Activated CD8-positive, alpha-beta memory T cell treated with anti-CD3 and anti-CD28 coated beads for 4 hours (primary cell): ENCODE data around the gene GPR173.

ENCODE experiments used
- DNase-seq, 2 donors: peaks; one replicate each; pipeline ENCODE4 v3.0.0-alpha.2; 2020; ENCODE audit warnings: low read depth in 2 of 2

GPR173 gene

DNA sequence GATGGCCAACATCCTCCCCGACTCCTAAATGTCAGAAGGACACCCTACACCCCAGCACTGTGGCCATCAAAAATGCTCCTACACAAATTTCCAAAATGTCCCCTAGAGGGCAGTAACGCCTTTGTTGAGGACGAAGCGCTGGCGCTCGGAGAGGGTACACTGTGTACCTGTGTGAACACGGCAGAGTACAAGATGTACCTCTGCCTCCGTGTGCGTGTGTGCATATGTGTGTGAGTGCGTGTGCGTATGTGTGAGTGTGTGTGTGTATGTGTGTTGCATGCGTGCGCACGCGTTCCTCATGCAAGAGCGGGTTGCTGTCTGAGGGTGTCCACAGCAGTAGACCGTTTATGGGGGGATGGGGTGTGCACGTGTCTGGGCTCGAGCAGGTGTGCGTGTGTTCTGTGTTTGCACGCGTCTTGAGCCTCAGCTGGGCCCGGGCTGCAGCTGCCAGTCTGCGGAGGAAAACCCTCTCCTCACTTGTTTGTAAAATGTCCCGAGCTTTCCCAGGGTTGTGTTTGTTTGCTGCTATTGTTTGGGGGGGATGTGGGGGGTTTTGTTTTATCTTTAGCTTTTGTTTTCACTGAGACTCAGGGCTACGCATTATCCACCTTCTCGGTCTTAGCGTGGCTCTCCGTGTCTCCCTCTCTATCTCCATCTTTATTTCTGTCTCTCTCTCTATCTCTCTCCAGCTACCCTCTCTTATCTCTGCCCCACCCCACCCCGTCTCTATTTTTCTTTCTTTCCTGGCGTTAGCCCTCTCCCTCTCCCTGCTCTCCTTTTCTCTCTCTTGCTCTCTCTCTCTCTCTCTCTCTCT is 23.2 kb downstream of the GPR173 start:
- peak in 1 of 2 donors; percentile 40 for DNase-seq

DNA sequence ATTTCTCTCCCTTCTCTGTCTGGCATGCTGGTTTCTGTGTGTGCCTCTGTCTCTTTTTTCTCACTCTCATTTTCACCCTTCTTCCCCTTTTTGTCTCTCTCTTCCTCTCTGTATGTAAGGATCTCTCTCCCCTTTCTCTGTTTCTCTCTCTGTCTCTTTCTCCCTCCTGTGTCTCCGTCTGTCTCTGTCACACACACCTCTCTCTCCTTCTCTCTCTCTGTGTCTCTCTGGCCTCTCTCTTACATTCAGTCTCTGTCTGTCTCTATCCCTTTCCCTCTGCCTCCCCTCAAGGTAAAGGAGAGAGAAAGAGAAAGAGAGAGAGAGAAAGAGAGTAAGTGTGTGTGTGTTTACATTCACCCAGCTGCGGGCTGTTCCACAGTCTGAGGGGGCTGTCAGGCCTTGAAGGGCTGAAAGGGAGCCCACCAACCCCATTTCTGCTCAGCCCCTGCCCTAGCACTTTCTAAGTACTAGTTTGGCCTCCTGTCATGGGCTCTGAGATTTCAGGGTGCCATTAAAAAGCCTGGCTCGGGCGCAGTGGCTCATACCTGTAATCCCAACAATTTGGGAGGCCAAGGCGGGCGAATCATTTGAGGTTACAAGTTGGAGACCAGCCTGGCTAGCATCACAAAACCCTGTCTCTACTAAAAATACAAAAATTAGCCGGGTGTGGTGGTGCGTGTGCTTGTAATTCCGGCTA is 24.0 kb downstream of the GPR173 start:
- no peak for DNase-seq

DNA sequence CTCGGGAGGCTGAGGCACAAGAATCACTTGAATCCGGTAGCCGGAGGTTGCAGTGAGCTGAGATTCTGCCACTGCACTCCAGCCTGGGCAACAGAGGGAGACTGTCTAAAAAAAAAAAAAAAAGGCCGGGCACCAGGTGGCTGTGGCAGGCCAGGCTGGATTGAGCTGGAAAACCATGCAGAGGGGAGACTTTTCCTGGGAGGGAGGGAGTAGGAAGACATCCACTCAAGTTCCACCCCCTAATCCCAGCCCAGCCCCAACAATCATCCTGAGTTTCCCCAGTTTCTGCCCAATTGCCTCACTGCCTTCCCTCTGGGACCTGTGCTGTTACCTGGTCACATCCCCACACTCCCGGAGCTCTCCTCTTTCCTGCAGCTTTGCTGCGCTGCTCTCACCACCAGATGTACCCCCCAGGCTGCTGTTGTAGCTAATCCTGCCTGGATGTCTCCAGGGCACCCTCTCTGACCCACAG is 24.6 kb downstream of the GPR173 start:
- no peak for DNase-seq

DNA sequence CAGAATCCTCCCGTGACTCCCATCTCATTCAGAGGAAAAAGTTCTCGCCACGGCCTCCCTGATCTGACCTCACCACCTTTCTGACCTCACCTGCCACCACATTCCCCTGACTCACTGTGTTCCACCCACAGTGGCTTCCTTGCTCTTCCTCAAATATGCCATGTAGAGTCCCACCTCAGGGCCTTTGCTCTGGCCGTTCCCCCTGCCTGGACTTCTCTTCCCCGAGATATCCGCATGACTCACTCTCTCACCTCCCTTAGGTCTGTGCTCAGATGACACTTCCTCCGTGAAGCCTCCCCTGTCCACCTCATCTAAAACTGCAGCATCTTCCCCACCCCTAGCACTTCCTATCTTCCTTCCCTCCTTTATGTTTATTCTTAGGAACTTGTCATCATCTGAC is 26.4 kb downstream of the GPR173 start:
- DNase-seq, result no peak

DNA sequence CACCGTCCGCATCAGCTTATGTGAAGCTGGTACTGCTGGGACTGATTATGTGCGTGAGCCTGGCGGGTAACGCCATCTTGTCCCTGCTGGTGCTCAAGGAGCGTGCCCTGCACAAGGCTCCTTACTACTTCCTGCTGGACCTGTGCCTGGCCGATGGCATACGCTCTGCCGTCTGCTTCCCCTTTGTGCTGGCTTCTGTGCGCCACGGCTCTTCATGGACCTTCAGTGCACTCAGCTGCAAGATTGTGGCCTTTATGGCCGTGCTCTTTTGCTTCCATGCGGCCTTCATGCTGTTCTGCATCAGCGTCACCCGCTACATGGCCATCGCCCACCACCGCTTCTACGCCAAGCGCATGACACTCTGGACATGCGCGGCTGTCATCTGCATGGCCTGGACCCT is 28.1 kb downstream of the GPR173 start:
- no peak for DNase-seq

DNA sequence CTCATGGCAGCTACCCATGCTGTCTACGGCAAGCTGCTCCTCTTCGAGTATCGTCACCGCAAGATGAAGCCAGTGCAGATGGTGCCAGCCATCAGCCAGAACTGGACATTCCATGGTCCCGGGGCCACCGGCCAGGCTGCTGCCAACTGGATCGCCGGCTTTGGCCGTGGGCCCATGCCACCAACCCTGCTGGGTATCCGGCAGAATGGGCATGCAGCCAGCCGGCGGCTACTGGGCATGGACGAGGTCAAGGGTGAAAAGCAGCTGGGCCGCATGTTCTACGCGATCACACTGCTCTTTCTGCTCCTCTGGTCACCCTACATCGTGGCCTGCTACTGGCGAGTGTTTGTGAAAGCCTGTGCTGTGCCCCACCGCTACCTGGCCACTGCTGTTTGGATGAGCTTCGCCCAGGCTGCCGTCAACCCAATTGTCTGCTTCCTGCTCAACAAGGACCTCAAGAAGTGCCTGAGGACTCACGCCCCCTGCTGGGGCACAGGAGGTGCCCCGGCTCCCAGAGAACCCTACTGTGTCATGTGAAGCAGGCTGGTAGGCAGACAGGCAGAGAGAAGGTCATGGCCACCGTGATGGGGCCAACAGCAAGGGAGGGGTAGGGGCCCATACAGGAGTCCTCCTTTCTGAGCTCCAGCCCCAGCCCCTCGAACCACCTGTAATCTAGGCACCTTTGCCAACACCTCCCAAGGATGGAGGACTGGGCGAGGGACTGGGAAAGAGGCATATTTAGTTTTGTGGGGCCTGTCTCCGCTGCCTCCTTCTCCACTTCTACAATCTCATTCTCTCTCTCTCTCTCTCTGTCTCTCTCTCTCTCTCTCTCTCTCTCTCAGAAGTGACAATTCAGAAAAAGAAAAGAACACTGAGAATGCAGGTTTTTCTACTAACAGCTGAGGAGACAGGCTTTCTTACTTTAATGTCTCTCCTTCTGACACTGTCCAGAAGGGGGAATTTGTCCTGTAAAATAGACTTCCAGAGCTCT is 28.9 kb downstream of the GPR173 start:
- DNase-seq, result no peak

DNA sequence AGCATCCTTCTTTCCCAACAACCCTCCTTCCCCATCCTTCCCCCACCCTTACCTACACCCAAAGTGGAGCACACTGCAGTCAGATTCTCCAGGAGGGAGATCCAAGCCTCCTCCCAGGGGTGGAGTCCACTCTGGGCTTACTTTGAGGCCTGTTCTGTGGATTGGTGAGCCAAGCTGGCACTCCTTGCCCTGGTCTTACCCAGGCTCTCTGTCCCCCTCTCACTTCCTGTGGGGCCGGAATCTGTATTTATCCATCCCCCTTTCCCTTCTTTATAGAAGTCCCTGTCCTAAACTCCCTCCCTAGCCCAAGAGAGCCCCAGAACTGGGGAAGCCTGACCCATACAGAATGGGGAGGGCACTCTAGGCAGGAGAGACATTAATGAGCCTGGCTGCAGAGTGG is 30.4 kb downstream of the GPR173 start:
- DNase-seq, result no peak

DNA sequence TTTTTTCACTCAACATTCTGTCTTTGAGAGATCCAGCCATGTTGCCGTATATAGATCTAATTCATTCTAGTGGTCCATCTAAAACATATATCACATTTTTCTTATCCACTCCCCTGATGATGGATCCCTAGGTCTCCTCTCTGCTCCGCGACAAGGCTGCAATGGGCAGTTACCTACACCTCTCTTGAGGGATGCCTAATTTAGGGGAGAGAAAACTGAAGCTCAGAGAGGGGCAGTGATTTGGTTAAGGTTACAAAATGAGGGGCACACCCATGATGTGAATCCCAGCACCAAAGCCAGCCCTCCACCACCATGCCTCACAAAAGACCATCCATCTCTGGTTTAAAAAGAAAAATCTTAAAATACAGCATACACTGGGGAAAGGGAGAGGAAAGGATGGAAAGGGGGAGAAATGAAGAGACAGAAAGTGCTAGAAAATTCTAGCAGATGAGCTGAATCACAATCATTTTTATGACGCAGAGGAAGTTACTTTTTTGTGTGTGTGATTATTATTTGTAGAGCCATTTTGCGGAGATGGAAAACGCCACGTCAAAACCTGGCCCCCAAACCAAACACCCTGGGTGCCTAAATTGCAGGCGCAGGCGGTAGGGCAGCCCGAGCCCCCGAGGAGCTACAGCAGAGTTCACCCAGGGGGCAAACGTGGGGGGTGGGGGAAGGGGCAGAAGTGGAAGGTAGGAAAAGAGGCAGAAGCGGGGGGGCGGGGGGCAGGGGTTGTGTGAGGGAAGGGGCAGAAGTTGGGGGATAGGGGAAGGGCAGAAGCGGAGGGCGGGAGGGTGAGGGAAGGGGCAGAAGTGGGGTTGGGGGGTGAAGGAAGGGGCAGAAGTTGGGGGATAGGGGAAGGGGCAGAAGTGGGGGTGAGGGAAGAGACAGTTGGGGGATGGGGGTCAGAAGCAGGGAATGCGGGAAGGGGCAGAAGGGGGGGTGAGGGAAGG is 32.3 kb downstream of the GPR173 start:
- DNase-seq, result no peak

DNA sequence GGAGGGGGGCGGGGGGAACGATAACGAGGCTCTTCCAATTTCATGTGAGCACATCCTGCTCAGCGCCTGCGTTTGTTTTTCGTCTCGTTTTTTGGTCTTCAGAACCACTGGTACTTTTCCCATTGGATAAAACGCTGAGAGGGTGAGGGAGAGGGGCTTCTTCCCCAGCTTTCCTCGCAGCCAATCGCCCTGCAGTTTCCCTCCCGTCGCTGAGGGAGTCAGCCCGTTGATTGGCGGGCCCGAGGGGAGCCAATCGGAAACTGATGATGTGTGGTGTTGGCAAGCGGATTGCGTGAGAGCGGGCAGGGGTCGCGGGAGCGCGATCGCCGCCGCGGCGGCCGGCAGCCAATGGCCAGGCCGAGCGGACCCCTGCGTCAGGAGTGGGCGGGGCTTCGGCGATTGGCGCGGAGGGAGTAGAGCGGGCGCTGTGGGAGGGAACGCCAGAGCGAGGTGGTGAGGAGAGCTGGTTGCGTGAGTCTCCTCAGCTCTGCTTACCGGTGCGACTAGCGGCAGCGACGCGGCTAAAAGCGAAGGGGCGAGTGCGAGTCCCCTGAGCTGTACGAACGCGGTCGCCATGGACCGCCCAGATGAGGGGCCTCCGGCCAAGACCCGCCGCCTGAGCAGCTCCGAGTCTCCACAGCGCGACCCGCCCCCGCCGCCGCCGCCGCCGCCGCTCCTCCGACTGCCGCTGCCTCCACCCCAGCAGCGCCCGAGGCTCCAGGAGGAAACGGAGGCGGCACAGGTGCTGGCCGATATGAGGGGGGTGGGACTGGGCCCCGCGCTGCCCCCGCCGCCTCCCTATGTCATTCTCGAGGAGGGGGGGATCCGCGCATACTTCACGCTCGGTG is 33.6 kb downstream of the GPR173 start, which contains the start of gene TSPYL2:
TSPYL2 (plus strand) TSS at position 443 of the 848 bp plus-strand sequence; CDS start at position 575, 132 bp downstream.
- DNase-seq, result peak; percentile 80 to 90

DNA sequence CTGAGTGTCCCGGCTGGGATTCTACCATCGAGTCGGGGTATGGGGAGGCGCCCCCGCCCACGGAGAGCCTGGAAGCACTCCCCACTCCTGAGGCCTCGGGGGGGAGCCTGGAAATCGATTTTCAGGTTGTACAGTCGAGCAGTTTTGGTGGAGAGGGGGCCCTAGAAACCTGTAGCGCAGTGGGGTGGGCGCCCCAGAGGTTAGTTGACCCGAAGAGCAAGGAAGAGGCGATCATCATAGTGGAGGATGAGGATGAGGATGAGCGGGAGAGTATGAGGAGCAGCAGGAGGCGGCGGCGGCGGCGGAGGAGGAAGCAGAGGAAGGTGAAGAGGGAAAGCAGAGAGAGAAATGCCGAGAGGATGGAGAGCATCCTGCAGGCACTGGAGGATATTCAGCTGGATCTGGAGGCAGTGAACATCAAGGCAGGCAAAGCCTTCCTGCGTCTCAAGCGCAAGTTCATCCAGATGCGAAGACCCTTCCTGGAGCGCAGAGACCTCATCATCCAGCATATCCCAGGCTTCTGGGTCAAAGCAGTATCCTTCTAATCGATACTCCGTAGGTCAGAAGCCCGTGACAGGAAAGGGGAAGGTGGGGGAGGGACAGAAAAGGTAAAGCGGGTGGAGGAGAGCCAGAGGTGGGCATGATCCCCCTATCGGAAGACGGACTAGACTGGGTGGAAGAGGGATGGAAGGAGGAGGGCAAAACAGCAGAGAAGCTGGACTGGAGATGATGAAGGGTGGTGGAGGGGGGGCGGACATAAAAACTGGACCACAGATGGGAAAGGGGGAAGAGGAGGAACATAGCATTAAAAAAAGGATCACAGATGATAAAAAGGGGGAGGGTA is 34.4 kb downstream of the GPR173 start:
- no peak for DNase-seq

DNA sequence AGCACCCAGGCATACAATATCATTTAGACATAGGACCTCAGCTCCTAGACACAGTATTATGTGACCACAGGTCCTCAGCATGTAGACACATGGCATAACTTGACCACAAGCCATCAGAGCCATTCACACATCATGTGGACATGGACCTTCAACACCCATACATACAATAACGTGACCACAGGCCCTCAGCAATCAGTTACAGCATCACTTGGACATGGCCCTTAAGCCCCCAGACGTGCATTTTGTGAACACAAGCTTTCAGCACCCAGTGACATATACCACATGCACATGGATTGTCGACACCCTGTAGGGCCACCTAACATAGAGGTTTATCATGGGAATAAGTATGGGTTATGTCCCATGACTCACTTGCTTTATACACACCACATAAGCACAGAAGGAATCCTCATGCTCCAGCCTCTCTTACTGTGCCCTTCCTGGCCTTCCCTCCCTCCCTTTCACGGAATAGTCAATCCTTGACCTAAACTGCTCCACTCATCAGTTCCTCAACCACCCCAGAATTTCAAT is 35.5 kb downstream of the GPR173 start:
- no peak for DNase-seq

DNA sequence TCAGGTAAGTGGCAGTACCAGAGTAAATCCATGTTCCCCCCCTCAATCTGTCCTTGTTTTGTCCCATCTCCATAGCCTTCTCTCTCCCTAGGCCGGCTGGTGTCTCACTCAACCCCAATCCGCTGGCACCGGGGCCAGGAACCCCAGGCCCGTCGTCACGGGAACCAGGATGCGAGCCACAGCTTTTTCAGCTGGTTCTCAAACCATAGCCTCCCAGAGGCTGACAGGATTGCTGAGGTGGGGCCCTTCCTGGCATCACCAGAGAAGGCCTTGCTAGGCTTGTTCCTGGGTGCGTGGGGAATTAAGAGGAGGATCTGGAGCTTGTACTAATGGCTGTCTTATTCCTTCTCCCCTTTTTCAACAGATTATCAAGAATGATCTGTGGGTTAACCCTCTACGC is 36.3 kb downstream of the GPR173 start:
- no peak for DNase-seq

DNA sequence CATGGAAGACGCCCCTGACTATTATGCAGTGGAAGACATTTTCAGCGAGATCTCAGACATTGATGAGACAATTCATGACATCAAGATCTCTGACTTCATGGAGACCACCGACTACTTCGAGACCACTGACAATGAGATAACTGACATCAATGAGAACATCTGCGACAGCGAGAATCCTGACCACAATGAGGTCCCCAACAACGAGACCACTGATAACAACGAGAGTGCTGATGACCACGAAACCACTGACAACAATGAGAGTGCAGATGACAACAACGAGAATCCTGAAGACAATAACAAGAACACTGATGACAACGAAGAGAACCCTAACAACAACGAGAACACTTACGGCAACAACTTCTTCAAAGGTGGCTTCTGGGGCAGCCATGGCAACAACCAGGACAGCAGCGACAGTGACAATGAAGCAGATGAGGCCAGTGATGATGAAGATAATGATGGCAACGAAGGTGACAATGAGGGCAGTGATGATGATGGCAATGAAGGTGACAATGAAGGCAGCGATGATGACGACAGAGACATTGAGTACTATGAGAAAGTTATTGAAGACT is 37.2 kb downstream of the GPR173 start:
- DNase-seq, result no peak

DNA sequence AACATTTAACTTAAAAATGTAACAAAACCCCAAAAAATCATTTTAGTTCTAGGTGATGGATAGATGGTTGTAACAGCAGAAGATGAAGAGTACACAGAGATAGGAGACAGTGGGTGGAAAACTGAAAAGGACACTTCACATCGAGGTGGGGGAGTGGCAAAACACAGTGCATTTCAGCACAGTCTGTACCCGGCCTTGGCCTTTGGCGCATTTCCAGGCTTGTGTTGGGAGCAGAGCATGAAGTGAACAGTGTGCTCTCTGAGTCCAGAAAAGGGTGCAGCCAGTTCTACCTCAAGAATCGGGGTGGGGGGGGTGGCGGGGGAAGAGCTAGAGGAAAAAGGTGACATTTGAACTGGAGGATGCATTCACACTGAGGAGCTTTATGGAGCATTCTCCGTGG is 37.9 kb downstream of the GPR173 start:
- DNase-seq, result no peak

DNA sequence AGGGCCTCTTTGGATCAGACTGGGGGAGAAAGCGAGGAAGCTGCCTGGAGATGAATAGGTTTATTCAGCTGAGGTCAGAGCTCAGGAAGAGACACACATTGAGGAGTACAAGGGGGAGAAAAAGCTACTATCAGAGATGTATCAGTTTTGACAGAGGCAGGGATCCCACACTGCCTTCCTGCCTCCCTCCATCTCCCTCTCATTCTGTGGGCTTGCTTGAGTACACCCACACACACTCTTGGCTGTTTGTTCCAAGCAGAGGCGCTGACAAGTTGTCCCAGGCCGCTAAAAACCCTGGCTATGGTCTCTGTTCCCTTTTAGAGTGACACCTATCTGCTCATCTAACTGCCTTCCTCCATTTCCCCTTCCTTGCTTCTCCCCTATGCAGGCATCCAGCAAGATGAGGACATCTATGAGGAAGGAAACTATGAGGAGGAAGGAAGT is 38.8 kb downstream of the GPR173 start:
- no peak for DNase-seq

DNA sequence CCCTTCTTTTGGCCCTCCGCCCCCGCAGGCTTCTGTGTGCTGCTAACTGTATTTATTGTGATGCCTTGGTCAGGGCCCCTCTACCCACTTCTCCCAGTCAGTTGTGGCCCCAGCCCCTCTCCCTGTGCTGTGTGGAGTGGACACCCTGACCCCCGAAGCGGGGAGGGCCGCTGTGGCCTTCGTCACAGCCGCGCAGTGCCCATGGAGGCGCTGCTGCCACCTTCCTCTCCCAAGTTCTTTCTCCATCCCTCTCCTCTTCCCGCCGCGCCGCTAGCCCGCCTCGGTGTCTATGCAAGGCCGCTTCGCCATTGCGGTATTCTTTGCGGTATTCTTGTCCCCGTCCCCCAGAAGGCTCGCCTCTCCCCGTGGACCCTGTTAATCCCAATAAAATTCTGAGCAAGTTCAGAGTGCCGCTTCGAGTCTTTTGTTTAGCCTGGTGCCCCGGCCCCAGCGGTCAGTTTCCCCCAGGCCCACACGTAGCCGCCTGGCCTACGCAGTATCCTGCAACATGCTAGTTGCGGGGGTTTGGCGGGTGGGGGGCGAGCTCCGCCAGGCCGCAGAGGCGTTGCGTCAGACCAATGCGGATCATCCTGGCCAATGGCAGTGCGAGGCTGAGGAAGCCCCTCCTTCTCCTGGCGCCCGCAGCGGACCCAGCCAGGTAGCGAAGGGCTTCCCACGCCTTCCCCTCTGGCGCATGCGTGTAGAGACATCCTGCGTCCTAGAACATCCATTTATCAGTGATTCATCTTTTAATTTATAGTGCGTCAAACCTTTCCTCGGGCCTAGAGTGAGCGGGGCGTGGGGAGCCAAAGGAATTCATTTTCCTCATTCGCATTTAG is 39.8 kb downstream of the GPR173 start:
- DNase-seq, result peak; percentile 59 to 79

DNA sequence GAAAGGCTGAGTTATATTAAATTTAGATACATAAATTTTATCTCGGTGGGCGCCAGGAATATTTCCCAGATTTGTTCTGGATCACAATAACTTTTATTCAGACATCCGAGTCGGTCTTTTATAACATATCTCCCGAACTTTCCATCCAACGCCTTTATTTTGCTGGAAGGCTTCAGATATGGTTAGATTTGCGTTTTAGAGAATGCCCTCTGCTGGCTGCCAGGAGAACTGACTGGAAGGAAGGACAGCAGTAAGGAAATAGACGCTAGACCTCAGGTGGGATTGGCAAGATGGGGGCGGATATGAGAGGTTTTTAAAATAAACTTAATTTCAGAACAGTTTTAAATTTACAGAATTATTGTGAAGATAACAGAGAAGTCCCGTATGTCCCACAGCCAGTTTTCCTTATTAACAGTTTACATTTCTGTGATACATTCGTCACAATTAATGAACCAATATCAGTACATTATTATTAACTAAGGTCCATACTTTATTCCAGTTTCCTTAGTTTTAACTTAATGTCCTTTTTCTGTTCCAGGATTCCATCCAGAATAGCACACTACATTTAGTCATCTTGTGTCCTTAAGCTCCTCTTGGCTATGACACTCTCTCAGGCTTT is 40.7 kb downstream of the GPR173 start:
- no peak for DNase-seq
